ENCODE measurements around the gene EGFL7. TPM values are rescaled to one million over a fixed set of nuclear protein-coding genes. Genes with fewer than 3 reads are reported as not detected.

EGFL7 gene
- total RNA-seq, 6 experiments from 2014 or later: 26.7 to 54.2 (median 45.8) TPM

- no peak for TF ChIP-seq CTCF (IDR thresholded peaks at IDR 0.05)
- TF ChIP-seq POLR2A (IDR thresholded peaks at IDR 0.05): peak; percentile 49
- ATAC-seq (peak; percentile 2 to 18 (median 7)), DNase-seq (peak; percentile 76 to 89 (median 82))
- intact Hi-C loops (cut with DNase I): no loop called here
- Histone ChIP-seq H3K9me3 (no peaks in the 10 kb centered on the region), H3K27ac (peak overlapping the region; percentile 31 to 80 (median 56)), H3K4me3 (no peak overlapping the region), H3K4me1 (peaks cover 0 to 79% (median 38%) of the 10 kb centered on the region in 4 donors), H3K27me3 (no peaks in the 10 kb centered on the region), H3K36me3 (no peaks in the 10 kb centered on the region)
- no CpG with 5 or more reads among the region's 25 CpGs for WGBS (ENCODE audit: insufficient coverage, low coverage, low lambda C conversion rate, missing lambda C conversion rate)
Measured at GRCh38 chr9:136690104-136690805, 27.5 kb downstream of the EGFL7 start.

- no peaks in the 10 kb centered on the region for H3K36me3 ChIP-seq
- ATAC-seq: peak; percentile 26 to 53 (median 36)
- intact Hi-C loops (cut with DNase I): no loop called here
- WGBS (ENCODE audit: insufficient coverage, low coverage, low lambda C conversion rate, missing lambda C conversion rate): 45% methylated on average over 4 of the region's 15 CpGs
- no peaks in the 10 kb centered on the region for H3K27me3 ChIP-seq
- H3K27ac ChIP-seq: peak overlapping the region; percentile 31 to 80 (median 56)
- DNase-seq: peak; percentile 86 to 91 (median 91)
- H3K4me3 ChIP-seq: no peak overlapping the region
- H3K9me3 ChIP-seq: no peaks in the 10 kb centered on the region
- peaks cover 0 to 79% (median 38%) of the 10 kb centered on the region in 4 donors for H3K4me1 ChIP-seq
- TF ChIP-seq CTCF (IDR thresholded peaks at IDR 0.05): no peak
- TF ChIP-seq POLR2A (IDR thresholded peaks at IDR 0.05): no peak
Measured at GRCh38 chr9:136690806-136691261, 28.1 kb downstream of the EGFL7 start.

GRCh38 chr9:136691316-136692184 lies 28.8 kb downstream of the EGFL7 start:
- no peak overlapping the region for H3K27ac ChIP-seq
- 84% methylated on average over 4 of the region's 29 CpGs for WGBS (ENCODE audit: insufficient coverage, low coverage, low lambda C conversion rate, missing lambda C conversion rate)
- H3K4me1 ChIP-seq: peaks cover 0 to 83% (median 42%) of the 10 kb centered on the region in 4 donors
- no peak for ATAC-seq
- no peaks in the 10 kb centered on the region for H3K36me3 ChIP-seq
- H3K4me3 ChIP-seq: no peak overlapping the region
- intact Hi-C loops (cut with DNase I): no loop called here
- DNase-seq: no peak
- no peaks in the 10 kb centered on the region for H3K27me3 ChIP-seq
- H3K9me3 ChIP-seq: no peaks in the 10 kb centered on the region
- TF ChIP-seq POLR2A (IDR thresholded peaks at IDR 0.05) (no peak), CTCF (IDR thresholded peaks at IDR 0.05) (no peak)

- intact Hi-C loops (cut with DNase I): no loop called here
- WGBS (ENCODE audit: insufficient coverage, low coverage, low lambda C conversion rate, missing lambda C conversion rate): 73% methylated on average over 5 of the region's 46 CpGs
- no peak for TF ChIP-seq CTCF (IDR thresholded peaks at IDR 0.05)
- no peak overlapping the region for H3K27ac ChIP-seq
- no peaks in the 10 kb centered on the region for H3K9me3 ChIP-seq
- H3K36me3 ChIP-seq: no peaks in the 10 kb centered on the region
- H3K4me3 ChIP-seq: no peak overlapping the region
- DNase-seq: peak in 1 of 3 donors; percentile 56
- H3K4me1 ChIP-seq: peaks cover 0 to 85% (median 43%) of the 10 kb centered on the region in 4 donors
- no peak for ATAC-seq
- H3K27me3 ChIP-seq: no peaks in the 10 kb centered on the region
Measured at GRCh38 chr9:136692185-136693134, 29.7 kb downstream of the EGFL7 start.

Measured in right lobe of liver (tissue), 6 donors.